ENCODE measurements around the gene SCIN.

GRCh38 chr7:12540850-12541249 is 29.7 kb upstream of the SCIN start:
- TF ChIP-seq CTCF (IDR thresholded peaks at IDR 0.05), result no peak
- no peak for TF ChIP-seq POLR2A (IDR thresholded peaks at IDR 0.05)
